WTC11 (cell line): ENCODE results near the gene WDR73.

Experiments
- CTCF ChIP-seq: fragments of 200-600 bp; IDR thresholded peaks from 2 replicates; pipeline ENCODE4 v1.8.0; 2022; ENCODE audit warnings: antibody characterized with exemption
- MAX ChIP-seq: sonication (generic); formaldehyde crosslinking; IDR thresholded peaks from 2 replicates; pipeline ENCODE4 v1.8.0; 2022; ENCODE audit warnings: mild to moderate bottlenecking, missing genetic modification reagents
- ZBTB43 ChIP-seq: sonication (generic); formaldehyde crosslinking; IDR thresholded peaks from 2 replicates; pipeline ENCODE4 v1.8.1; 2023; ENCODE audit warnings: mild to moderate bottlenecking, missing genetic modification reagents

- TF ChIP-seq MAX (CRISPR knock-in tag) (no peak), CTCF (peak; percentile 44; the same call in 1 of the 2 replicates), ZBTB43 (no peak)
Observed at GRCh38 chr15:84658080-84658787, 4.2 kb upstream of the WDR73 start, which contains the start of gene NMB.
